Right forelimb (tissue), 1 donor: Measurements from ENCODE around the gene FAM200A.

Experiments
- DNase-seq: peaks from one replicate; pipeline ENCODE4 v3.0.0-alpha.2; 2018

The FAM200A gene

GRCh38 chr7:99499721-99500636 is 51.9 kb downstream of the FAM200A start, which contains the start of gene ZNF394:
ZNF394 (minus strand) TSS chr7:99500281; CDS start chr7:99500093, 188 bp downstream.
- peak; percentile 93 for DNase-seq

GRCh38 chr7:99499371-99499720 is 52.6 kb downstream of the FAM200A start:
- DNase-seq: no peak

- DNase-seq: no peak
These were observed 53.4 kb downstream of the FAM200A start for GRCh38 chr7:99498546-99498944.

GRCh38 chr7:99497766-99498545 is 54.0 kb downstream of the FAM200A start:
- DNase-seq: no peak
